Fibroblast of mammary gland (primary cell): ENCODE measurements around the gene SHKBP1.

ENCODE experiments used
- DNase-seq: peaks from one replicate; pipeline ENCODE4 v3.0.0-alpha.2; 2010; ENCODE audit warnings: low read depth
- H3K4me3 ChIP-seq: 2 replicates; pipeline ENCODE4 v1.5.1; 2011; ENCODE audit warnings: low read depth, mild to moderate bottlenecking, low read length, moderate library complexity; ENCODE audit not compliant: control insufficient read depth
- TF ChIP-seq, protein P1 (sequence below): conservative IDR thresholded peaks from 2 replicates; pipeline ENCODE4 v1.5.1; 2011; ENCODE audit warnings: low read depth, low read length, inconsistent platforms; ENCODE audit not compliant: control insufficient read depth, insufficient read depth

The SHKBP1 gene

GRCh38 chr19:40608240-40608621 lies 31.6 kb downstream of the SHKBP1 start:
- DNase-seq, result no peak
- TF ChIP-seq, protein P1, sequence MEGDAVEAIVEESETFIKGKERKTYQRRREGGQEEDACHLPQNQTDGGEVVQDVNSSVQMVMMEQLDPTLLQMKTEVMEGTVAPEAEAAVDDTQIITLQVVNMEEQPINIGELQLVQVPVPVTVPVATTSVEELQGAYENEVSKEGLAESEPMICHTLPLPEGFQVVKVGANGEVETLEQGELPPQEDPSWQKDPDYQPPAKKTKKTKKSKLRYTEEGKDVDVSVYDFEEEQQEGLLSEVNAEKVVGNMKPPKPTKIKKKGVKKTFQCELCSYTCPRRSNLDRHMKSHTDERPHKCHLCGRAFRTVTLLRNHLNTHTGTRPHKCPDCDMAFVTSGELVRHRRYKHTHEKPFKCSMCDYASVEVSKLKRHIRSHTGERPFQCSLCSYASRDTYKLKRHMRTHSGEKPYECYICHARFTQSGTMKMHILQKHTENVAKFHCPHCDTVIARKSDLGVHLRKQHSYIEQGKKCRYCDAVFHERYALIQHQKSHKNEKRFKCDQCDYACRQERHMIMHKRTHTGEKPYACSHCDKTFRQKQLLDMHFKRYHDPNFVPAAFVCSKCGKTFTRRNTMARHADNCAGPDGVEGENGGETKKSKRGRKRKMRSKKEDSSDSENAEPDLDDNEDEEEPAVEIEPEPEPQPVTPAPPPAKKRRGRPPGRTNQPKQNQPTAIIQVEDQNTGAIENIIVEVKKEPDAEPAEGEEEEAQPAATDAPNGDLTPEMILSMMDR, result no peak
- no peak overlapping the region for H3K4me3 ChIP-seq

- DNase-seq, result no peak
- no peak overlapping the region for H3K4me3 ChIP-seq
- TF ChIP-seq, protein P1, result no peak
Measured at GRCh38 chr19:40608957-40609356, 32.3 kb downstream of the SHKBP1 start.

DNA sequence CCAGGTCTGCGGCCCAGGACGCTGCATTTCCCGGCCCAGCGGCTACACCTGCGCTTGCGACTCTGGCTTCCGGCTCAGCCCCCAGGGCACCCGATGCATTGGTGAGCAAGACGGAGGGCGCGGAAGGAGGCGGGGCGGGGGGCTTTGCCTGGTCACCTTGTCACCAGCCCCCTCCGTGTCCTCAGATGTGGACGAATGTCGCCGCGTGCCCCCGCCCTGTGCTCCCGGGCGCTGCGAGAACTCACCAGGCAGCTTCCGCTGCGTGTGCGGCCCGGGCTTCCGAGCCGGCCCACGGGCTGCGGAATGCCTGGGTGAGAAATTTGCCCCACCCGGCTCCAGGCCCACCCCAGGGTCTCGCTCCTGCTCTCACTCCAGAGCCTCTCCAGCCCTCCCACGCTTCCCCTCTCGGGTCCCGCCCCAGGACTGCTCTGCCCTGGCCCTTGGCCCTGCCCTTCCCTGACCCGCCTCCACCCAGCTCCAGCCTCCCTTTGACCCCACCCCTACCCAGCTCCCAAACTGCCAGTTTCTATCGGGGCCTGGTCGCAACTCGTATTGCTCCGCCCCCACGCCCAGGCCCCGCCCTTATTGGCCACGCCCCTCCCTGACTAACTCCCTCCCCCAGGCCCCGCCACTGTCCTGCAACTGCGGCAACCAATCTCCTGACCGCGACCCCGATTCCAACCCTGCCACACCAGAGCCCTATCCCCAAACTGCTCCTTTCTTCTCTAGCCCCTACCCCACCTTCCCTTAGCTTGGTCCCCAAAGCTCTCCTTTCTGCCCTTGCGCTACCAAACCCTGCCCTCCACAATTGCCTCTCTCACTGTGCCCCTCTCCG lies 33.1 kb downstream of the SHKBP1 start:
- DNase-seq, result peak; percentile 84
- H3K4me3 ChIP-seq, result peak overlapping the region; percentile 38
- TF ChIP-seq, protein P1, result no peak

GRCh38 chr19:40610396-40611064 lies 33.9 kb downstream of the SHKBP1 start:
- DNase-seq, result no peak
- peak overlapping the region; percentile 17 for H3K4me3 ChIP-seq
- TF ChIP-seq, protein P1, result no peak

DNA sequence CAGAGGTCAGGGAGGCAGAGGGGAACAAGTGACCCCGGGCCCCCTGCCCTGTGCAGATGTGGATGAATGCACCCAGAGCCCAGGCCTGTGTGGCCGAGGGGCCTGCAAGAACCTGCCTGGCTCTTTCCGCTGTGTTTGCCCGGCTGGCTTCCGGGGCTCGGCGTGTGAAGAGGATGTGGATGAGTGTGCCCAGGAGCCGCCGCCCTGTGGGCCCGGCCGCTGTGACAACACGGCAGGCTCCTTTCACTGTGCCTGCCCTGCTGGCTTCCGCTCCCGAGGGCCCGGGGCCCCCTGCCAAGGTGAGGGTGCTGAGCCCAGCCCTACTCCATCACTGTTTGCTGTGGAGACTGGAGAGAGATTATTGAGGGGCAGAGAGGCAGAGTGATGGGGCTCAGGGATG lies 34.4 kb downstream of the SHKBP1 start:
- TF ChIP-seq, protein P1, result no peak
- DNase-seq, result no peak
- H3K4me3 ChIP-seq, result no peak overlapping the region

- H3K4me3 ChIP-seq, result no peak overlapping the region
- TF ChIP-seq, protein P1, result no peak
- no peak for DNase-seq
Measured at GRCh38 chr19:40611900-40612698, 35.4 kb downstream of the SHKBP1 start.
